Measurements from ENCODE around the gene KREMEN2. TPM values are rescaled to one million over a fixed set of nuclear protein-coding genes. Genes with fewer than 3 reads are reported as not detected.

Gene KREMEN2
- not detected in 2 replicates for total RNA-seq

GRCh38 chr16:2963723-2964474 is at the start of gene KREMEN2:
TSS of gene KREMEN2 (plus strand) at chr16:2964275. CDS start at chr16:2964521, 246 bp downstream.
- H3K27ac ChIP-seq (ENCODE audit: low read depth, low read length) = no peak within 1 kb of the TSS
- no peaks in the 10 kb centered on the region for H3K4me1 ChIP-seq (ENCODE audit: insufficient read depth, low read length)
- peaks cover 4% of the 10 kb centered on the region for H4K20me1 ChIP-seq (ENCODE audit: insufficient read depth, low read length)
- no peak for TF ChIP-seq CTCF (IDR thresholded peaks at IDR 0.05; ENCODE audit: extremely low read depth, low read depth, low read length)
- DNase-seq (ENCODE audit: insufficient read length, low spot score, missing footprints) = peak; percentile 89
- H3K4me3 ChIP-seq (ENCODE audit: insufficient read depth, low read length) = no peak within 1 kb of the TSS
- no peaks in the 10 kb centered on the region for H3K36me3 ChIP-seq (ENCODE audit: insufficient read depth, low read length)
- no peaks in the 10 kb centered on the region for H3K9me3 ChIP-seq (ENCODE audit: low read depth, low read length)
- peaks cover 65% of the 10 kb centered on the region for H3K27me3 ChIP-seq (ENCODE audit: insufficient read depth, low read length)
- no peak within 1 kb of the TSS for H3K4me2 ChIP-seq (ENCODE audit: insufficient read depth, low read length)
- no peak within 1 kb of the TSS for H2AFZ ChIP-seq (ENCODE audit: low read length)
- H3K79me2 ChIP-seq (ENCODE audit: insufficient read depth, low read length) = no peaks in the 10 kb centered on the region

- no peak for TF ChIP-seq CTCF (IDR thresholded peaks at IDR 0.05; ENCODE audit: extremely low read depth, low read depth, low read length)
- H3K27me3 ChIP-seq (ENCODE audit: insufficient read depth, low read length) = no peaks in the 10 kb centered on the region
- no peaks in the 10 kb centered on the region for H3K9me3 ChIP-seq (ENCODE audit: low read depth, low read length)
- H3K4me2 ChIP-seq (ENCODE audit: insufficient read depth, low read length) = peak overlapping the region; percentile 37
- peaks cover 47% of the 10 kb centered on the region for H3K4me1 ChIP-seq (ENCODE audit: insufficient read depth, low read length)
- peaks cover 2% of the 10 kb centered on the region for H4K20me1 ChIP-seq (ENCODE audit: insufficient read depth, low read length)
- peak overlapping the region; percentile 91 for H3K27ac ChIP-seq (ENCODE audit: low read depth, low read length)
- no peak overlapping the region for H2AFZ ChIP-seq (ENCODE audit: low read length)
- DNase-seq (ENCODE audit: insufficient read length, low spot score, missing footprints) = no peak
- peaks cover 27% of the 10 kb centered on the region for H3K36me3 ChIP-seq (ENCODE audit: insufficient read depth, low read length)
- no peak overlapping the region for H3K4me3 ChIP-seq (ENCODE audit: insufficient read depth, low read length)
- peaks cover 33% of the 10 kb centered on the region for H3K79me2 ChIP-seq (ENCODE audit: insufficient read depth, low read length)
Observed at GRCh38 chr16:2915196-2915929, 48.7 kb upstream of the KREMEN2 start.

GRCh38 chr16:2919511-2920255 is 44.4 kb upstream of the KREMEN2 start:
- Histone ChIP-seq H3K4me3 (ENCODE audit: insufficient read depth, low read length) (no peak overlapping the region), H4K20me1 (ENCODE audit: insufficient read depth, low read length) (peaks cover 5% of the 10 kb centered on the region), H3K27ac (ENCODE audit: low read depth, low read length) (peak overlapping the region; percentile 68), H3K36me3 (ENCODE audit: insufficient read depth, low read length) (peaks cover 29% of the 10 kb centered on the region), H3K27me3 (ENCODE audit: insufficient read depth, low read length) (no peaks in the 10 kb centered on the region), H3K4me2 (ENCODE audit: insufficient read depth, low read length) (peak overlapping the region; percentile 53), H3K9me3 (ENCODE audit: low read depth, low read length) (no peaks in the 10 kb centered on the region), H3K79me2 (ENCODE audit: insufficient read depth, low read length) (peaks cover 35% of the 10 kb centered on the region), H2AFZ (ENCODE audit: low read length) (no peak overlapping the region), H3K4me1 (ENCODE audit: insufficient read depth, low read length) (peaks cover 23% of the 10 kb centered on the region)
- peak; percentile 91 for TF ChIP-seq CTCF (IDR thresholded peaks at IDR 0.05; ENCODE audit: extremely low read depth, low read depth, low read length)
- DNase-seq (ENCODE audit: insufficient read length, low spot score, missing footprints) = peak; percentile 96
